ENCODE data around the gene SCO1. TPM values are rescaled to one million over a fixed set of nuclear protein-coding genes. Genes with fewer than 3 reads are reported as not detected.

Gene SCO1
- total RNA-seq, 1 experiment from 2014 or later: 28.0 TPM

- H3K36me3 ChIP-seq (ENCODE audit: control insufficient read depth, insufficient read depth, low read length): no peaks in the 10 kb centered on the region
- ATAC-seq (no peak), DNase-seq (ENCODE audit: low read depth, low spot score) (no peak)
- BruUV-seq (replicated peaks): no TSS peak
- H3K9me3 ChIP-seq (ENCODE audit: control insufficient read depth, insufficient read depth, low read depth, low read length): no peaks in the 10 kb centered on the region
- TF ChIP-seq CTCF (IDR thresholded peaks at IDR 0.05) (no peak), REST (IDR thresholded peaks at IDR 0.05; ENCODE audit: insufficient read depth in 1 of 2, low read depth in 2 of 2, low read length in 1 of 2) (no peak), TCF7L2 (IDR thresholded peaks at IDR 0.05; ENCODE audit: low read depth, low read length) (no peak), POLR2AphosphoS5 (IDR thresholded peaks at IDR 0.05; ENCODE audit: low read depth, low read length) (no peak), SIN3A (IDR thresholded peaks at IDR 0.05; ENCODE audit: borderline replicate concordance, insufficient read depth, low read depth, low read length) (no peak)
- no peak overlapping the region for H3K27ac ChIP-seq (ENCODE audit: low read length)
- no peak overlapping the region for H3K4me3 ChIP-seq (ENCODE audit: low read depth in 2 of 2, low read length in 2 of 2)
- POLR2A ChIA-PET: no interaction called here
- H3K4me1 ChIP-seq (ENCODE audit: control insufficient read depth, insufficient read depth, low read length): no peaks in the 10 kb centered on the region
- in situ Hi-C loops (cut with HindIII; ENCODE audit: low pct_unique_long_range_greater_than_20kb, low sequenced_read_pairs): no loop called here
- CTCF ChIA-PET: no interaction called here
- intact Hi-C loops (cut with micrococcal nuclease; ENCODE audit: unreplicated experiment): no loop called here
- H3K27me3 ChIP-seq (ENCODE audit: control insufficient read depth, insufficient read depth, low read length): no peaks in the 10 kb centered on the region
These were observed 27.3 kb upstream of the SCO1 start for GRCh38 chr17:10724546-10725195.

GRCh38 chr17:10718547-10718946, 21.2 kb upstream of the SCO1 start:
- in situ Hi-C loops (cut with HindIII; ENCODE audit: low pct_unique_long_range_greater_than_20kb, low sequenced_read_pairs): no loop called here
- H3K36me3 ChIP-seq (ENCODE audit: control insufficient read depth, insufficient read depth, low read length): no peaks in the 10 kb centered on the region
- no peak overlapping the region for H3K4me3 ChIP-seq (ENCODE audit: low read depth in 2 of 2, low read length in 2 of 2)
- TF ChIP-seq REST (IDR thresholded peaks at IDR 0.05; ENCODE audit: insufficient read depth in 1 of 2, low read depth in 2 of 2, low read length in 1 of 2) (no peak), CTCF (IDR thresholded peaks at IDR 0.05) (no peak), POLR2AphosphoS5 (IDR thresholded peaks at IDR 0.05; ENCODE audit: low read depth, low read length) (no peak), TCF7L2 (IDR thresholded peaks at IDR 0.05; ENCODE audit: low read depth, low read length) (no peak)
- ATAC-seq (no peak), DNase-seq (ENCODE audit: low read depth, low spot score) (no peak)
- intact Hi-C loops (cut with micrococcal nuclease; ENCODE audit: unreplicated experiment): no loop called here
- H3K27me3 ChIP-seq (ENCODE audit: control insufficient read depth, insufficient read depth, low read length): no peaks in the 10 kb centered on the region
- BruUV-seq (replicated peaks): no TSS peak
- H3K27ac ChIP-seq (ENCODE audit: low read length): no peak overlapping the region
- no peaks in the 10 kb centered on the region for H3K9me3 ChIP-seq (ENCODE audit: control insufficient read depth, insufficient read depth, low read depth, low read length)
- POLR2A ChIA-PET: interaction anchor here (0.6 kb wide), 1 partner anchor 638 kb away, joined by 3 read pairs; no protein-coding TSS in a partner anchor
- no peaks in the 10 kb centered on the region for H3K4me1 ChIP-seq (ENCODE audit: control insufficient read depth, insufficient read depth, low read length)
- CTCF ChIA-PET: no interaction called here

Measured in Panc1 (cell line).